Mesenchymal stem cell (in vitro differentiated cells and primary cell): ENCODE measurements around the gene GPR42.

ENCODE experiments used
- DNase-seq: peaks from one replicate; pipeline ENCODE4 v3.0.0-alpha.2; 2013
- H2AFZ ChIP-seq: one replicate; pipeline ENCODE4 v1.6.1; 2013; ENCODE audit warnings: low read depth, mild to moderate bottlenecking, control low read depth, inconsistent platforms, low read length, moderate library complexity
- H2AK5ac ChIP-seq: 2 replicates; pipeline ENCODE4 v1.6.1; 2013; ENCODE audit warnings: low read length, moderate library complexity, mild to moderate bottlenecking, inconsistent platforms; ENCODE audit not compliant: severe bottlenecking
- H2BK120ac ChIP-seq: one replicate; pipeline ENCODE4 v1.6.1; 2013; ENCODE audit warnings: low read depth, mild to moderate bottlenecking, inconsistent platforms, low read length, moderate library complexity
- H2BK12ac ChIP-seq, 2 experiments: one replicate each; pipeline ENCODE4 v1.6.1; 2013; ENCODE audit warnings: inconsistent platforms in 2 of 2, low read length in 2 of 2, mild to moderate bottlenecking in 2 of 2, moderate library complexity in 2 of 2, control low read depth in 1 of 2
- H2BK15ac ChIP-seq: one replicate; pipeline ENCODE4 v1.6.1; 2013; ENCODE audit warnings: mild to moderate bottlenecking, low read depth, inconsistent platforms; ENCODE audit not compliant: poor library complexity, severe bottlenecking
- H2BK5ac ChIP-seq: 2 replicates; pipeline ENCODE4 v1.6.1; 2013; ENCODE audit warnings: low read depth, mild to moderate bottlenecking, low read length, control low read depth, inconsistent platforms; ENCODE audit not compliant: poor library complexity, severe bottlenecking
- H3K14ac ChIP-seq, 2 experiments: one replicate each; pipeline ENCODE4 v1.6.1; 2013; ENCODE audit warnings: inconsistent platforms in 2 of 2, low read length in 2 of 2, control low read depth in 1 of 2, mild to moderate bottlenecking in 1 of 2, moderate library complexity in 1 of 2
- H3K18ac ChIP-seq, 2 experiments: one replicate each; pipeline ENCODE4 v1.6.1; 2013; ENCODE audit warnings: inconsistent platforms in 2 of 2, low read length in 2 of 2, control low read depth in 1 of 2, low read depth in 1 of 2, mild to moderate bottlenecking in 1 of 2
- H3K23ac ChIP-seq, 2 experiments: one replicate each; pipeline ENCODE4 v1.6.1; 2013; ENCODE audit warnings: inconsistent platforms in 2 of 2, low read length in 2 of 2, mild to moderate bottlenecking in 2 of 2, moderate library complexity in 2 of 2, control low read depth in 1 of 2
- H3K27ac ChIP-seq: 2 replicates; pipeline ENCODE4 v1.5.1; 2013; ENCODE audit warnings: mild to moderate bottlenecking, moderate library complexity, low read length, control low read depth, inconsistent platforms; ENCODE audit not compliant: poor library complexity, severe bottlenecking
- H3K27me3 ChIP-seq, 2 experiments: 2 replicates each; pipeline versions ENCODE4 v1.6.1 to v1.7.0; 2013; ENCODE audit warnings: low read length in 2 of 2, mild to moderate bottlenecking in 2 of 2, moderate library complexity in 2 of 2, control low read depth in 1 of 2, inconsistent platforms in 1 of 2; ENCODE audit not compliant: control insufficient read depth in 1 of 2, insufficient read depth in 1 of 2
- H3K36me3 ChIP-seq, 2 experiments: 2 replicates each; pipeline versions ENCODE4 v1.6.1 to v1.7.0; 2013; ENCODE audit warnings: low read length in 2 of 2, control low read depth in 1 of 2, inconsistent platforms in 1 of 2, low read depth in 1 of 2, mild to moderate bottlenecking in 1 of 2; ENCODE audit not compliant: insufficient read depth in 2 of 2, control insufficient read depth in 1 of 2
- H3K4ac ChIP-seq, 2 experiments: one replicate each; pipeline ENCODE4 v1.6.1; 2013; ENCODE audit warnings: inconsistent platforms in 2 of 2, low read length in 2 of 2, mild to moderate bottlenecking in 2 of 2, moderate library complexity in 2 of 2, control low read depth in 1 of 2, low read depth in 1 of 2
- H3K4me1 ChIP-seq: 2 replicates; pipeline ENCODE4 v1.6.1; 2013; ENCODE audit warnings: low read depth, low read length, control low read depth; ENCODE audit not compliant: control insufficient read depth, insufficient read depth
- H3K4me2 ChIP-seq: 2 replicates; pipeline ENCODE4 v1.6.1; 2013; ENCODE audit warnings: low read length, mild to moderate bottlenecking, inconsistent platforms; ENCODE audit not compliant: poor library complexity, severe bottlenecking
- H3K4me3 ChIP-seq, 2 experiments: 2 replicates each; pipeline versions ENCODE4 v1.5.1 to v1.7.0; 2013; ENCODE audit warnings: low read length in 2 of 2, mild to moderate bottlenecking in 2 of 2, control low read depth in 1 of 2, low read depth in 1 of 2; ENCODE audit not compliant: insufficient read depth in 1 of 2
- H3K79me1 ChIP-seq: replicated peaks from 2 replicates; pipeline ENCODE4 v1.6.1; 2013; ENCODE audit warnings: mild to moderate bottlenecking, control low read depth, low read length, inconsistent platforms; ENCODE audit not compliant: poor library complexity, severe bottlenecking
- H3K9ac ChIP-seq: 2 replicates; pipeline ENCODE4 v1.7.0; 2013; ENCODE audit warnings: mild to moderate bottlenecking, low read length, moderate library complexity
- H3K9me3 ChIP-seq: 2 replicates; pipeline ENCODE4 v1.7.0; 2013; ENCODE audit warnings: mild to moderate bottlenecking, low read length; ENCODE audit not compliant: control insufficient read depth
- H4K8ac ChIP-seq: one replicate; pipeline ENCODE4 v1.6.1; 2013; ENCODE audit warnings: inconsistent platforms, mild to moderate bottlenecking, low read length, moderate library complexity
- H4K91ac ChIP-seq: one replicate; pipeline ENCODE4 v1.6.1; 2013; ENCODE audit warnings: mild to moderate bottlenecking, low read length, inconsistent platforms
- WGBS: methylation state at CpG from one replicate; pipeline ENCODE4 v1.1.7; 2013; ENCODE audit warnings: mixed read lengths; 5-methylcytosine and 5-hydroxymethylcytosine counted together

Gene GPR42

GRCh38 chr19:35337984-35338296, 32.9 kb upstream of the GPR42 start:
- no peak overlapping the region for H3K14ac ChIP-seq
- no peak overlapping the region for H2AK5ac ChIP-seq
- H3K27ac ChIP-seq, result no peak overlapping the region
- H3K27me3 ChIP-seq, result peaks cover 0 to 38% of the 10 kb centered on the region in 2 experiments
- no peaks in the 10 kb centered on the region for H3K36me3 ChIP-seq
- no peak overlapping the region for H4K91ac ChIP-seq
- H2BK12ac ChIP-seq, result no peak overlapping the region
- H3K18ac ChIP-seq, result no peak overlapping the region
- H3K4ac ChIP-seq, result no peak overlapping the region
- H3K4me1 ChIP-seq, result no peaks in the 10 kb centered on the region
- no peak overlapping the region for H3K4me2 ChIP-seq
- no peak overlapping the region for H3K23ac ChIP-seq
- H3K4me3 ChIP-seq, result no peak overlapping the region
- H2AFZ ChIP-seq, result no peak overlapping the region
- no peak overlapping the region for H2BK120ac ChIP-seq
- no peaks in the 10 kb centered on the region for H3K9me3 ChIP-seq
- no peak overlapping the region for H2BK15ac ChIP-seq
- DNase-seq, result no peak
- H4K8ac ChIP-seq, result no peak overlapping the region
- 84% methylated on average over 12 of the region's 13 CpGs for WGBS
- H3K79me1 ChIP-seq, result no peaks in the 10 kb centered on the region
- no peak overlapping the region for H3K9ac ChIP-seq
- no peak overlapping the region for H2BK5ac ChIP-seq

GRCh38 chr19:35340431-35340830, 30.4 kb upstream of the GPR42 start:
- no peak overlapping the region for H3K27ac ChIP-seq

GRCh38 chr19:35341006-35341405, 29.9 kb upstream of the GPR42 start:
- Histone ChIP-seq H3K27ac (no peak overlapping the region), H4K8ac (no peak overlapping the region)
- WGBS, result 71% methylated on average over 16 of the region's 16 CpGs

More at GRCh38 chr19:35340431-35340830, 30.4 kb upstream of the GPR42 start:
- H3K23ac ChIP-seq, result no peak overlapping the region
- H4K91ac ChIP-seq, result no peak overlapping the region
- H3K4me3 ChIP-seq, result no peak overlapping the region
- H3K9ac ChIP-seq, result no peak overlapping the region
- no peak overlapping the region for H3K14ac ChIP-seq
- no peak overlapping the region for H2BK120ac ChIP-seq
- H2BK5ac ChIP-seq, result no peak overlapping the region
- WGBS, result 89% methylated on average over 11 of the region's 11 CpGs
- no peak overlapping the region for H3K4me2 ChIP-seq
- H4K8ac ChIP-seq, result no peak overlapping the region
- no peaks in the 10 kb centered on the region for H3K4me1 ChIP-seq
- no peaks in the 10 kb centered on the region for H3K79me1 ChIP-seq
- H2AK5ac ChIP-seq, result no peak overlapping the region
- H3K27me3 ChIP-seq, result peaks cover 0 to 41% of the 10 kb centered on the region in 2 experiments
- H3K4ac ChIP-seq, result no peak overlapping the region
- H2BK12ac ChIP-seq, result no peak overlapping the region
- H3K36me3 ChIP-seq, result no peaks in the 10 kb centered on the region
- no peak overlapping the region for H2AFZ ChIP-seq
- no peak for DNase-seq
- H3K9me3 ChIP-seq, result no peaks in the 10 kb centered on the region
- no peak overlapping the region for H2BK15ac ChIP-seq
- no peak overlapping the region for H3K18ac ChIP-seq

GRCh38 chr19:35341565-35342225, 29.2 kb upstream of the GPR42 start:
- Histone ChIP-seq H3K36me3 (no peaks in the 10 kb centered on the region), H2BK15ac (no peak overlapping the region), H4K8ac (no peak overlapping the region), H3K79me1 (no peaks in the 10 kb centered on the region), H3K27me3 (peaks cover 0 to 51% of the 10 kb centered on the region in 2 experiments), H3K4me3 (no peak overlapping the region), H2BK12ac (no peak overlapping the region), H2BK5ac (no peak overlapping the region), H3K14ac (no peak overlapping the region), H2AK5ac (no peak overlapping the region), H3K4ac (no peak overlapping the region), H3K18ac (no peak overlapping the region), H3K9ac (no peak overlapping the region), H4K91ac (no peak overlapping the region), H2AFZ (no peak overlapping the region), H2BK120ac (no peak overlapping the region), H3K4me1 (no peaks in the 10 kb centered on the region), H3K27ac (no peak overlapping the region), H3K23ac (no peak overlapping the region), H3K4me2 (no peak overlapping the region), H3K9me3 (no peaks in the 10 kb centered on the region)
- WGBS, result 89% methylated on average over 14 of the region's 14 CpGs
- no peak for DNase-seq

More at GRCh38 chr19:35341006-35341405, 29.9 kb upstream of the GPR42 start:
- Histone ChIP-seq H4K91ac (no peak overlapping the region), H3K14ac (no peak overlapping the region), H3K23ac (no peak overlapping the region), H3K4me2 (no peak overlapping the region), H3K18ac (no peak overlapping the region), H2AK5ac (no peak overlapping the region), H3K4me3 (no peak overlapping the region), H2BK5ac (no peak overlapping the region), H3K79me1 (no peaks in the 10 kb centered on the region), H2BK12ac (no peak overlapping the region), H2AFZ (no peak overlapping the region), H3K4me1 (no peaks in the 10 kb centered on the region), H2BK15ac (no peak overlapping the region), H3K4ac (no peak overlapping the region), H3K27me3 (peaks cover 0 to 47% of the 10 kb centered on the region in 2 experiments), H2BK120ac (no peak overlapping the region), H3K9me3 (no peaks in the 10 kb centered on the region), H3K36me3 (no peaks in the 10 kb centered on the region), H3K9ac (no peak overlapping the region)
- DNase-seq, result no peak
